ENCODE data around the gene ZFAND3.
A peak's percentile ranks its signal among the peaks of the same experiment; 100 is the strongest.

Gene ZFAND3

DNA sequence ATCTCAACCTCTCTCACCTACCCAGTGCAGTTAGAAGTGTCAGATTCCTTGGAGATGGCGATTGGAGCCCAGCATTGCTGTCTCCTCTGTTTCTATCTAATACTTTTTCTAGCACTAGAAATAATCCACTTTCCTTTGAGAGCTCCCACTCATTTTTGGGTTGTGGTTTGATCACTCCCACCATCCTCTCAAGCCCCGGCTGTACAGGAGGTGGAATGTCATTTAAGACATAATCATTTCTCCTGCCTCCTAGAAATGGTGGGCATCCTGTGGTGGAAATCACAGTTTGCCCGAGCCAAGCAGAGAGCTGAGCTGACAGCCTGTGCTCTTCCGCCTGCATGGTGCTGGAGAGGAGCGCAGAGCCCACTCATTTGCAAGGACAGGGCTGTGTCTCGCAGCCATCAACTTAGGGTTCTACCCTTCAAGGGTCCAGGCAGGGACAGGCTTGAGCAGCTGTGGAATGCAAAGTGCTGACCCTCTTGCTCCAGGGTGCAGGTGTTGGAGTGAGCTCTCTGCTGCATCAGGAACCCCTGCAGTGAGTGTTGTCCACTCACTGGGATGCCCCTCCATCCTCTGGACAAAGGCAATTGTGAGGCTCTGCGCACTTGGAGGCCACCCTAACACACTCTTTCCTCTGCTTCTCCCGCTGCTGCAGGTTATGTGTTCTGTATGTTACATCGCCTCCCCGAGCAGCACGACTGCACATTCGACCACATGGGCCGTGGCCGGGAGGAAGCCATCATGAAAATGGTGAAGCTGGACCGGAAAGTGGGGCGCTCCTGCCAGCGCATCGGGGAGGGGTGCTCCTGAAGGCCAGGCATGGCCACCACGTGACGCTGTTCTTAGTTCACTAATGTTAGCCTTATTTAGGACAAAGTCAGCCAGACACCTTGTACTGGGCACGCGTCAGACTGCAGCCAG lies 332.3 kb downstream of the ZFAND3 start:
- Mint-ChIP-seq H3K4me1 (no peaks in the 10 kb centered on the region), H3K36me3 (ENCODE audit: low read depth) (peaks cover 14% of the 10 kb centered on the region), H3K4me3 (no peak overlapping the region), H3K27ac (no peak overlapping the region), H3K9me3 (no peaks in the 10 kb centered on the region), H3K27me3 (no peaks in the 10 kb centered on the region)
- ATAC-seq (no peak), DNase-seq (no peak)

DNA sequence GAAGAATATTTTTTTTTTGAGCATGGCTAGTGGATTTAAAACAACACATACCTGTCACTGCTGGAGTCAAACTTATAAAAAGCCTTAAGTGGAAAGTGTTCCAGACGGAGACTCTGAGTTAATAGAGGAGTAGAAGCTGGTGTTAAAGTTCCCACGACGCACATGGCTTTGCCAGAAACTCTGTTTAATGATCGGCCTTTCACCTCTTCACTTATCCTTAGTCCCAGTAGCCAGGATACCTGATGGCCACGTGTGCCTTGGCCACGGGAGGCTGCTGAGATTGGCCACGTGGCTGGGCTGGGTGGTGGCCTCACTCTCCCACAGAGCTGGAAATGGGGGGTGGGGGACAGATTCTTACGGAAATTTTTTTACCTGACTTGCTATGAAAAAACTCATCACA lies 333.1 kb downstream of the ZFAND3 start:
- Mint-ChIP-seq H3K9me3 (no peaks in the 10 kb centered on the region), H3K36me3 (ENCODE audit: low read depth) (peaks cover 14% of the 10 kb centered on the region), H3K27me3 (no peaks in the 10 kb centered on the region), H3K27ac (no peak overlapping the region), H3K4me1 (no peaks in the 10 kb centered on the region), H3K4me3 (no peak overlapping the region)
- ATAC-seq (no peak), DNase-seq (no peak)

DNA sequence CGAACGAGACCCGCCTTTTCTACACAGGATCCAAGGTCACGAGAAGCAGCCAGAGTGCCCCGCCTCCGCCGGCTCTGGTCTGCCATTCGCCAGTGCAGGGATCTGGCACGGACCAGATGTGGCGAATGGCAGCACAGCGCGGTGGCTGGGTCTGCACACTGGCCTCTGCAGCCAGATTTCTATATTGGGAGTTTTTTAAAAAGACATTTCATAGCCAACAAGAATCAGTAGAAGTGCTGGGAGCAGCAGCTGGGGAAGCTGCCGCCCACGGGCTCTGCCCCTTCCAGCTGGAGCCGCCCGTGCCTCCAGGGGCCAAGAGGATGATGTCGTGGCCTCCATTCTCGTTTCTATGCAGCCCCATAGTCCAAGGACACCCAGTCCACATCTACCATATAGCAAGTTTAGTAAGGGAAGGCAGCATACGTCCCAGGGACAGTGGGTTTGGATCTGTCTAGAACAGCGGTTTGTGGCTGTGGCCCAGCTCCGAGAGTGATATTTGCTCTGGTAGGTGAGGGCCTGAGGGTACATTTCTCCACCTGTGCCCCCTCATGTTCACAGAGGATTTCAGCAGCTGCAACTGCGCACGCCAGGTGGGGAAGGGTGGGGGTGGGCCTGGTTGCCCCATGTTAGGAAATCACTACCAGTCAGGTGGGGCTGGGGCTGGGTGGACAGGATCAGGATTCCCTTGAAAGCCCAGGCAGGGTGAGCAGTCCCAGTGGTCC lies 333.7 kb downstream of the ZFAND3 start:
- Mint-ChIP-seq H3K4me3 (no peak overlapping the region), H3K27ac (no peak overlapping the region), H3K4me1 (no peaks in the 10 kb centered on the region), H3K36me3 (ENCODE audit: low read depth) (peaks cover 16% of the 10 kb centered on the region), H3K9me3 (no peaks in the 10 kb centered on the region), H3K27me3 (no peaks in the 10 kb centered on the region)
- ATAC-seq, result no peak
- no peak for DNase-seq

DNA sequence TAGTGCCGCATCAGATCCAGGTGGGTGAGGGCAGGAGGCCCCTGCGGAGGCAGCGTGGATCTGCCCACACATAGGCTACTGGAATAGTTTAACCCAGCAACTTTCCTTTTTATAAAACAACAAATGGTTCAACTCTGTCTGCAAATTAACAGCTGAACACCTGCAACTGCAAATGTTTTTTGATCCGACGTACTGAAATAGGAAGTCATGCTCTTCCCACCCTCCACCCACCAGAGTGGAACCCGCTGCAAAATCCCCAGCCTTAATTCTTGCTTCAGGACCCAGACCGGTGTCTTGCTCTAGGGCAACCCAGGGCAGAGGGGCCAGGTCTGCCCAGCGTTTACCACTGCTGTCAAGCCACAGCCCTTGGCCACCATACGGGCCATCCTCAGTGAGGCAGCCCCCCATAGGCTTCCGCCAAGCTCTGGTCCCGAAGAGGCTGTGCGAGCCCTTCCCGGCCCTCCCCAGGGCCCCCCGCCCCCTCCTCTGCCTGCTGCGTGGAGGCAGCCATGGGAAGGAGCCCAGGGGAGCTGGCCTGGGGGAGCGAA lies 334.3 kb downstream of the ZFAND3 start:
- no peaks in the 10 kb centered on the region for H3K9me3 Mint-ChIP-seq
- no peak overlapping the region for H3K4me3 Mint-ChIP-seq
- no peaks in the 10 kb centered on the region for H3K27me3 Mint-ChIP-seq

DNA sequence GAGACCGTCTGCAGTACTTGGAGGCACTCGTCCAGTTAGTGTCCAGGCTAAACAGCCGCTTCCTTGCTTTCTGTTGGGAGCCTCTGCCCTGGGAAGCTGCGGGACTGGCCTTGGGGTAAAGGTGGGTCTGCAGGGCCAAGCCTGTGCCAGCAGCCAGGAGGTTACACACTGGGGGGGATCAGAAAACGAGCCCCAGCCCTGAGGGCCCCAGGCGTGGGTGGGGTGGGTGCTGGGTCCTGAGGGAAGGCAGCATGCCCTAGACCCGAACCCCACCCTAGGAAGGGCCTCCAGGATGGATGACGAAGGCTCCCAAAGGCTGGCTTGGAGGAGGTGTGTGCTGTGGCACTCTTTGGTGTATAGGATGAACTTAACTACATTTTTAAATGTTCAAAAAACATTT lies 335.2 kb downstream of the ZFAND3 start:
- Mint-ChIP-seq H3K27ac (no peak overlapping the region), H3K27me3 (no peaks in the 10 kb centered on the region), H3K4me3 (no peak overlapping the region), H3K4me1 (no peaks in the 10 kb centered on the region), H3K9me3 (no peaks in the 10 kb centered on the region), H3K36me3 (ENCODE audit: low read depth) (peaks cover 15% of the 10 kb centered on the region)
- no peak for ATAC-seq
- DNase-seq, result no peak

More for the DNA sequence above, 334.3 kb downstream of the ZFAND3 start:
- ATAC-seq (no peak), DNase-seq (no peak)
- Mint-ChIP-seq H3K27ac (no peak overlapping the region), H3K4me1 (no peaks in the 10 kb centered on the region), H3K36me3 (ENCODE audit: low read depth) (peaks cover 14% of the 10 kb centered on the region)

DNA sequence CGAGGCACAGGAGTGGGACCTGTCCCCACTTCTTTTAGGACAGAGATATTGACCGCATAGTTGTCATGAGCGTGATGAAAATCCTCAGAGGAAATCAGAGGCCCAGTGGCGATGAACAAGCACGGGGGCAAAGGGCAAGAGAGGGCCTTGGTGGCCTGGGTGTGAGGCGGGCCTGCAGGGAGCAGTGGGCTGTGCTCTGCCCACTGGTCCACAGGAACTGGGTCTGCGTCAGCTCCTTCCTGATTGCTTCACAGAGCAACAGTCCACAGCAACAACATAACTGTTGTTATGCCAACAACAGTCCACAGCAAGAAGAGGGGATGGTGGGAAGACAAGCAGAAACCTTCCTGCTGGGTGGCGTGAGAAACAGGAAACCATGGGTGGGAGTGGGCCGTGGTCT lies 335.6 kb downstream of the ZFAND3 start:
- H3K27ac Mint-ChIP-seq, result peak overlapping the region; percentile 20
- no peaks in the 10 kb centered on the region for H3K27me3 Mint-ChIP-seq
- no peak overlapping the region for H3K4me3 Mint-ChIP-seq
- DNase-seq (no peak), ATAC-seq (no peak)
- H3K4me1 Mint-ChIP-seq, result no peaks in the 10 kb centered on the region
- H3K36me3 Mint-ChIP-seq (ENCODE audit: low read depth), result peaks cover 17% of the 10 kb centered on the region
- no peaks in the 10 kb centered on the region for H3K9me3 Mint-ChIP-seq

DNA sequence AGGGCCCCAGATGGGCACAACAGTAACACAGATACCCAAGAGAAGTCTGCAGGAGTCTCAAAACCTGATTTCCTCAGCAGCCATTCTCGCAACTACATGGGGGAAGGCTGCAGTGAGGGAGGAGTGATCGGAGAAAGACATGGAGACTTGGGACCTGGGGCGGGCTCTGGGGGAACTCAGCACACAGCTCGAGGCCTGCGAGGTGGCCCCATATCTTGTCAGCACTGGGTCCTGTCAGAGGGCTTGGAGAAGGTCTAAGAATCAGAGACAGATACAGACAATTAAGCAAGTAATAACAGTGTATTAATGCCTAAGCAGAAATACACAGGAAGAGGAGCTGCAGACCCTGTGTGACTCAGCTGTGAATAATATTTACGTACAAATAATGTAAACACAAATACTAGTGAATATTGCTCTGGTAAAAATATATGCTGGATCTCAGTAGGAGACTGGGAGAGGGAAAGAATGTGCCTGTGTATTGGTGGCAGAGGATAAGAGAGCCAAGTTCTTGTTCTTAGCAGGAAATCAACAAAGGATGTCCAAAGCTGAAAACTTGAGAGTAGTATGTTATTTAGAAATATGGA lies 336.2 kb downstream of the ZFAND3 start:
- peaks cover 2% of the 10 kb centered on the region for H3K9me3 Mint-ChIP-seq
- peaks cover 21% of the 10 kb centered on the region for H3K36me3 Mint-ChIP-seq (ENCODE audit: low read depth)
- H3K4me3 Mint-ChIP-seq, result no peak overlapping the region
- peak overlapping the region; percentile 2 for H3K27ac Mint-ChIP-seq
- no peak for ATAC-seq
- DNase-seq, result no peak
- H3K4me1 Mint-ChIP-seq, result no peaks in the 10 kb centered on the region
- H3K27me3 Mint-ChIP-seq, result no peaks in the 10 kb centered on the region

DNA sequence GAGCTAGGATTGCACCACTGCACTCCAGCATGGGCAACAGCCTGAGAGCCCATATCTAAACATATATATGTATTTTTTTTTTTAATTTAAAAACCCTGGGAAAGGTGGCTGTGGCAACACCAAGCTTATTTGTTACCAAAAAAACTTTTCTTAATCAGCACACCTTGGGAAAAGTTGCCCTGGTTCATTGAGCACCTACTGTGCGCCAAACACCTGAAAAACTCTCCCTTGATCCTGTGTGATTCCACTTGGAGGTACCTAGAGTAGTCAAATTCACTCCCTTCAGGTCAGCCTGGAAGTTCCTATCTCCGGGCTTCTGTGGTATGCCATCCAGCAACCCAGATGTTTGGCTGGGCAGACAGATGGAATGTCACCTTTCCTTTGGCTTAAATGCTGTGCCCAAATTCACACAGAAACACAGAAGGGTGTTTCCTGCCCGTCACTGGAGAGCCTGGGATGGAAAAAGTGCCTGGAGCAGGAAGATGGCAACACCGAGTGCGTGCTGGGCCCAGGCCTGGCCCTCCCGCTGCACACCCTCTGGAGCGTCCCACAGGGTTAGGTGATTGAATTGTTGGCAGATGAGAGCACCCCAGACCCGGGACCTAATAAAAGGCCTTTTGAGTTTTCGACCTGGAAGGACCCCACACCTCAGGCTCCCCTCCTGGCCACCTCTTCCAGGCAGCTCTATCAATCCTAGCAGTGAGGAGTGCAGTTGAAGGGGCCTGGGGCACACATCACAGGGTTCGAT lies 337.5 kb downstream of the ZFAND3 start:
- ATAC-seq (no peak), DNase-seq (no peak)
- no peak overlapping the region for H3K27ac Mint-ChIP-seq
- peaks cover 24% of the 10 kb centered on the region for H3K36me3 Mint-ChIP-seq (ENCODE audit: low read depth)
- H3K27me3 Mint-ChIP-seq, result no peaks in the 10 kb centered on the region
- H3K4me3 Mint-ChIP-seq, result no peak overlapping the region
- no peaks in the 10 kb centered on the region for H3K4me1 Mint-ChIP-seq
- peaks cover 3% of the 10 kb centered on the region for H3K9me3 Mint-ChIP-seq

DNA sequence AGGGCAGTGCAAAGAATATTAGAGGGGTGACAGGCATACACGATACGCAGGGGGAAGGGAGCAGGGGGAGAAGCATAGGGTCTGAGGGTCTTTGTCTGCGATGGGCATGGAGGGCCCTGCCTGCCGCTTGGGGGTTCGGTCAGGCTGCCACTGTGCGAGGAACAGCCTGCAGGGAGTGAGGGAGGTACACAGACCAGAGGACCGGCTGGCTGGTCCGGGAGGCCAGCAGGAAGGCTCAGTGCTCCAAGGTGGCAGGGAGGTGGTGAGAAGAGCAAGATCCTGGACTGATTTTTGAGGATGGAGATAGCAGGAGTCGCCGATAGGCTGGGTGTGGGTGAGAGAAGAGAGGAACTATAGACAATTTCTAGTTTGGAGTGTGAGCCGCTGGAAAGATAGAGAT lies 338.4 kb downstream of the ZFAND3 start:
- Mint-ChIP-seq H3K9me3 (peaks cover 3% of the 10 kb centered on the region), H3K36me3 (ENCODE audit: low read depth) (peaks cover 18% of the 10 kb centered on the region), H3K4me3 (peak overlapping the region; percentile 32), H3K27ac (no peak overlapping the region), H3K4me1 (no peaks in the 10 kb centered on the region), H3K27me3 (no peaks in the 10 kb centered on the region)
- ATAC-seq (no peak), DNase-seq (no peak)

DNA sequence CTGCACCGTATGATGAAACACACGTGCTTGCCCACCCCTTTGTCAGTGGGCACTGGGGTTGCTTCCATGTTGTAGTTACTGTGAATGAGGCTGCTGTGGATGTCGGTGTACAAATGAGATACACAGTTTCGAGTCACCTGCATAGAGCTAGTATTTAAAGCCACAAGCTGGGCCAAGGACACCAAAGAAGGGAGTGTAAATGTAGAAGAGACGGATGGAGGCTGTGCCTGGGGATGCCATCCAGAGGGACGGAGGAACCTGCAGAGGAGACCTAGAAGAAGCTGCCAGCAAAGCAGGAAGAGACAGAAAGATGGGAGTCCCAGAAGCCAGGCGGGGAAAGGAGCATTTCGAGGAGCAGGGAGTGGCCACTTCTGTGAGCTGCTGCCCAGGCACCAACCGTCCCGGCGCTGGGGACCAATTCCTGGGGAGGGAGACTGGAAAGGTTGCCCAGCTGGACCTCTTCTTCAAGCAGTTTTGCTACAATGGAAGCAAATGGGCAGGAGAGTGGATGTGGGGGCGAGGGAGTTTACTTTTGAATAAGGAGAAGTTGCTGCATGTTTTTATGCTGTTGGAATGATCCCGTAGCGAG lies 339.3 kb downstream of the ZFAND3 start:
- ATAC-seq (no peak), DNase-seq (no peak)
- Mint-ChIP-seq H3K4me1 (no peaks in the 10 kb centered on the region), H3K27ac (no peak overlapping the region), H3K9me3 (peaks cover 3% of the 10 kb centered on the region), H3K36me3 (ENCODE audit: low read depth) (peaks cover 18% of the 10 kb centered on the region), H3K27me3 (no peaks in the 10 kb centered on the region), H3K4me3 (no peak overlapping the region)

DNA sequence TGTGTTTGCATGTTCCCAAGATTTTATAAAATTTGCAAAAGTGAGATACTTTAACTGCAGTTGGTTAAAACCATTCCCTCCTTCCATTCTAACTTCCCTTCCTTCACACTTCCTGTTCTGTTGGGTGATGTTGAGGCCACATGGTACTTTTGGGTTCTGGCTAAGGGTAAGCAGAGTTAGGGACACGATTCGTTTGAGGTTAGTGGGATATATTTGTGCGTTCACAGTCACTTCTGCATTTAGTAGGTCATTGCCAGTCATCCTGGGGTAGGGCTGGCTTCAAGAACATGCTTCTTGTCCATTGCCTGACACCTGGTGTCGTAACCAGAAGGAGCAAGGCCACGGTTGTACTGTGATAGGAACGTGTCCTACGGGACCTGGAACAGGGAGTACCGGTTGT lies 340.1 kb downstream of the ZFAND3 start:
- Mint-ChIP-seq H3K27ac (no peak overlapping the region), H3K36me3 (ENCODE audit: low read depth) (peaks cover 18% of the 10 kb centered on the region), H3K4me3 (no peak overlapping the region), H3K4me1 (no peaks in the 10 kb centered on the region), H3K9me3 (peaks cover 3% of the 10 kb centered on the region), H3K27me3 (no peaks in the 10 kb centered on the region)
- no peak for ATAC-seq
- DNase-seq, result no peak

DNA sequence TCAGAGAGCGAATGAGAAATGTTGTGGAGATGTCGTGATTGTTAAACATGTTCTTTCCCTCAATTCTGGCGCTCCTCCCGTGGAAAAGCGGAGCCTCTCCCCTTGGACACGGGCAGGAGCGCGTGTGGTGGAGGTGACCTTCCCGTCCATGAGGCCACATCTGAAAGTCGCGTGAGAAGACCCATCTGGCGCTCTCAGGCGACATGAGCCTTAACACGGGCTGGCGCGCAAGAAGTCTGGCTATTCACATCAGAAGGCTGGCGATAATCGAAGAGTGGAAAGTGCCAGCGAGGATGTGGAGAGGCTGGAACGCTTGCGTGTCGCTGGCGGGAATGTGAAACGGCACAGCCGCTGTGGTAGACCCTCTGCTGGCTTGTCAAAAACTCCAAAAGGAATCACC lies 341.3 kb downstream of the ZFAND3 start:
- Mint-ChIP-seq H3K36me3 (ENCODE audit: low read depth) (peaks cover 16% of the 10 kb centered on the region), H3K4me3 (no peak overlapping the region), H3K4me1 (no peaks in the 10 kb centered on the region), H3K27ac (peak overlapping the region; percentile 55), H3K9me3 (peaks cover 3% of the 10 kb centered on the region), H3K27me3 (no peaks in the 10 kb centered on the region)
- ATAC-seq (no peak), DNase-seq (no peak)

DNA sequence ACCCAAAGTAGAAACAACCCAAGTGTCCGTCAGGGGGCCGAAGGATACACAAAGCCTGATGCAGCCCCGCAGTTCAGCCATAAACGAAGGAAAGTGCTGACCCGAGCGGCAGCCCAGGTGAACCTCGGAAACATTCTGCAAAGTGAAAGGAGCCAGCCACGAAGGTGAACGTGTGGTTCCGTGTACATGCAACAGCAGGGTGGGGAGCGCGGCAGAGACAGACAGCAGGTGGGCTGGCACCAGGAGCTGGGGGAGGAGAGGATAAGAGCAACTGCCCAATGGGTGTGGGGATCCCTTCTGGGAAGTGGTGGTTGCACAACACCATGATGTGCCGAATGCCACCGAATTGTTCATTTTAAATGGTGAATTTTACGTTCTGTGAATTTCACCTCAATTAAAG lies 341.8 kb downstream of the ZFAND3 start:
- Mint-ChIP-seq H3K27me3 (no peaks in the 10 kb centered on the region), H3K36me3 (ENCODE audit: low read depth) (peaks cover 14% of the 10 kb centered on the region), H3K4me3 (no peak overlapping the region), H3K27ac (no peak overlapping the region), H3K4me1 (no peaks in the 10 kb centered on the region), H3K9me3 (peaks cover 3% of the 10 kb centered on the region)
- ATAC-seq, result no peak
- no peak for DNase-seq

All from activated naive CD8-positive, alpha-beta T cell treated with anti-CD3 and anti-CD28 coated beads, Interleukin-2, amount 50 U/mL, for 24 hours (primary cell).